GM12892 (cell line): Measurements from ENCODE around the gene NCK2.

Experiments used
- POLR2A ChIP-seq: IDR thresholded peaks from 2 replicates; pipeline ENCODE4 v1.6.1; 2011; ENCODE audit warnings: low read depth, low read length, control low read depth
- POLR2AphosphoS5 ChIP-seq: IDR thresholded peaks from 2 replicates; pipeline ENCODE4 v1.6.1; 2011; ENCODE audit warnings: low read depth, low read length, control low read depth

- TF ChIP-seq POLR2A (no peak; the same call in 1 of the 2 replicates), POLR2AphosphoS5 (no peak)
Observed at GRCh38 chr2:105744909-105745853, at the start of gene NCK2.
